Stimulated activated CD8-positive, alpha-beta memory T cell treated with anti-CD3 and anti-CD28 coated beads, Interleukin-15, amount 100 ng/mL, for 1 hour (primary cell): ENCODE results near the gene AARS1.
"Not testable (repeated sequence)": the region's sequence is repeated elsewhere in the genome, so short reads cannot be mapped to it uniquely, and the experiment has no call there.

Source experiments
- DNase-seq: peaks from one replicate; pipeline ENCODE4 v3.0.0-alpha.2; 2020; ENCODE audit warnings: low read depth

Gene AARS1

DNA sequence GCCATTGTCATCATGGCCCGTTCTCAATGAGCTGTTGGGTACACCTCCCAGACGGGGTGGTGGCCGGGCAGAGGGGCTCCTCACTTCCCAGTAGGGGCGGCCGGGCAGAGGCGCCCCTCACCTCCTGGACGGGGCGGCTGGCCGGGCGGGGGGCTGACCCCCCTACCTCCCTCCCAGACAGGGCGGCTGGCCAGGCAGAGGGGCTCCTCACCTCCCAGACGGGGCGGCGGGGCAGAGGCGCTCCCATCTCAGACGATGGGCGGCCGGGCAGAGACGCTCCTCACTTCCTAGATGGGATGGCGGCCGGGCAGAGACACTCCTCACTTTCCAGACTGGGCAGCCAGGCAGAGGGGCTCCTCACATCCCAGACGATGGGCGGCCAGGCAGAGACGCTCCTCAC, 64.7 kb downstream of the AARS1 start:
- DNase-seq: not testable (repeated sequence)

DNA sequence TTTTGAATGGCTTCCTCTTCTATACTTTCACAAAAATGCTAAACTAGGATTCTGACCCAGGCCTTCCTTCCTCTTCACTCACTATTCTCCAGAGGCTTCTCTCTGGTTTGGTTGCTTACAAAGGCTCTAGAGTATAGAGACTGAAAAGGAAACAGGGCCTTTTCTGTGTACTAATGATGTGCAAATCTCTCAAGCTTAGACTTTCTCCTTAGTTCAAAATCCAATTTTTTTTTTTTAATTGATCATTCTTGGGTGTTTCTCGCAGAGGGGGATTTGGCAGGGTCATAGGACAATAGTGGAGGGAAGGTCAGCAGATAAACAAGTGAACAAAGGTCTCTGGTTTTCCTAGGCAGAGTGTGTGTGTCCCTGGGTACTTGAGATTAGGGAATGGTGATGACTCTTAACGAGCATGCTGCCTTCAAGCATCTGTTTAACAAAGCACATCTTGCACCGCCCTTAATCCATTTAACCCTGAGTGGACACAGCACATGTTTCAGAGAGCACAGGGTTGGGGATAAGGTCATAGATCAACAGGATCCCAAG, 65.3 kb downstream of the AARS1 start:
- DNase-seq: not testable (repeated sequence)

DNA sequence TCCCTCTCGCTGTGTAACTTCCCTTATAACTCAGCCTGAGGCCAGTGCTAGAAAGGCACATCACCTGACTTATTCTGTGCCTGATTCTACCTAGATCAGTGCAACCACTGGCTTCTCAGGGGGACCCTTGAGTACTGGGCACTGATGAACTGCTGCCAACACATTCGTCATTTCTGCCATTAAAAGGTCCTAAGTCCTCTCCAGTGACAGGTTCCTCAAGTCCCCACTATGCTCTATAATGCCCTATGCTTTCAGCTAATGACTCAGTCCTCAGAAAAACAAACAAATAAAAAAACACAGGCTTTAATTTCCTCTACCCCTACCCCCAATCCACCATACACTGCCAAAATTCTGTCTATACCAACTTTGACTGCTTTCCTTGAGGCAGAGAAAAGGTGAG, 66.1 kb downstream of the AARS1 start:
- not testable (repeated sequence) for DNase-seq

DNA sequence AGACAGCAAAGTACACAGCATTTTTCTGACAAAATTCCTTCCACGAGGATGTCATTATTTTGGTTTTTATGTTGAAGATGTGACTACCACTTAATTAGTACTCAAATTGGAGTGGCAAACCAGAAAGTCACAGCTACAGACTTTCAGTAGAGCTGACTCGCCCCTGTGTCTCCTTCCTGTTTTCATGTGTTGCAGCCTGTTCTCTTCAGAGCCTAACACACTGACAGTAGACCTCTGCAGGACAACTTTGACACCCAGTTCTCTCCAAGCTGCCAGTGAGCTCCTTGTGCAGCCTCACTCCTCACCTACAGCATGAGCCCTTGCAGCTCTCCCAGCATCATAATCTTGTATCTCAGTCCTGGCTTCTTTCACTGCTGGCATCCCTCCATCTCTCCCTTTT, 66.7 kb downstream of the AARS1 start:
- not testable (repeated sequence) for DNase-seq

DNA sequence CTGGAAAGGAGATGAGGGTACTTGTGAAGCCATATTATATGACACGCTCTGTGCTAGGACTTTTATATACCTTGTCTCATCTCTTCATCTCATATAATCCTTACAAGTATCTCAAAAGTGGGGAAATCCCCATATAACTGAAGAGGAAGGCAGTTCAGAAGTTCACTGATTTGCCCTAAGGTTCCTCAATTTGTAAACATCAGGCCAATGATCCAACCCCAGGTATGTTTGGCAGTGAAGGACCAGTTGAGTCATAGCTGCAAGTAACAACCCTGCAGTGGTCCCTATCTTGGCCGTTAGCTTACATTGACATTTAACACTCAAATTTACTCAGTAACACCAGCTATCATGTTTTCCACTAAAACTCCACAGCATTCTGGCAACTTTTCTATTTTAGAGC, 70.7 kb downstream of the AARS1 start:
- not testable (repeated sequence) for DNase-seq

DNA sequence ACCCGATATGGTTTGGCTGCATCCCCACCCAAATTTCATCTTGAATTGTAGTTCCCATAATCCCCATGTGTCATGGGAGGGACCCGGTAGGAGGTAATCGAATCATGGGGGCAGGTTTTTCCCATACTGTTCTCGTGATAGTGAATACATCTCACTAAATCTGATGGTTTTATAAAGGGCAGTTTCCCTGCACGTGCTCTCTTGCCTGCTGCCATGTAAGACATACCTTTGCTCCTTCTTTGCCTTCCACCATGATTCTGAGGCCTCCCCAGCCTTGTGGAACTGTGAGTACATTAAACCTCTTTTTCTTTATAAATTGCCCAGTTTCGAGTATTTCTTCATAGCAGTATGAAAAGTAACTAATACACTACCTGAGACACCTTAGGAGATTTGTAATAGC, 82.9 kb downstream of the AARS1 start:
- not testable (repeated sequence) for DNase-seq

DNA sequence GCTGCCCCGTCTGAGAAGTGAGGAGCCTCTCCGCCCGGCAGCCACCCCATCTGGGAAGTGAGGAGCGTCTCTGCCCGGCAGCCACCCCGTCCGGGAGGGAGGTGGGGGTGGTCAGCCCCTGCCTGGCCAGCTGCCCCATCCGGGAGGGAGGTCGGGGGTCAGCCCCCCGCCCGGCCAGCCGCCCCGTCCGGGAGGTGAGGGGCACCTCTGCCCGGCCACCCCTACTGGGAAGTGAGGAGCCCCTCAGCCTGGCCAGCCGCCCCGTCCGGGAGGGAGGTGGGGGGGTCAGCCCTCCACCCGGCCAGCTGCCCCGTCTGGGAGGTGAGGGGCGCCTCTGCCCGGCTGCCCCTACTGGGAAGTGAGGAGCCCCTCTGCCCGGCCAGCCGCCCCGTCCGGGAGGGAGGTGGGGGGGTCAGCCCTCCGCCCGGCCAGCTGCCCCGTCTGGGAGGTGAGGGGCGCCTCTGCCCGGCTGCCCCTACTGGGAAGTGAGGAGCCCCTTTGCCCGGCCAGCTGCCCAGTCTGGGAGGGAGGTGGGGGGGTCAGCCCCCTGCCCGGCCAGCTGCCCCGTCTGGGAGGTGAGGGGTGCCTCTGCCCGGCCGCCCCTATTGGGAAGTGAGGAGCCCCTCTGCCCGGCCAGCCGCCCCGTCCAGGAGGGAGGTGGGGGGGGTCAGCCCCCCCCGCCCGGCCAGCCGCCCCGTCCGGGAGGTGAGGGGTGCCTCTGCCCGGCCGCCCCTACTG, 84.5 kb downstream of the AARS1 start:
- not testable (repeated sequence) for DNase-seq

DNA sequence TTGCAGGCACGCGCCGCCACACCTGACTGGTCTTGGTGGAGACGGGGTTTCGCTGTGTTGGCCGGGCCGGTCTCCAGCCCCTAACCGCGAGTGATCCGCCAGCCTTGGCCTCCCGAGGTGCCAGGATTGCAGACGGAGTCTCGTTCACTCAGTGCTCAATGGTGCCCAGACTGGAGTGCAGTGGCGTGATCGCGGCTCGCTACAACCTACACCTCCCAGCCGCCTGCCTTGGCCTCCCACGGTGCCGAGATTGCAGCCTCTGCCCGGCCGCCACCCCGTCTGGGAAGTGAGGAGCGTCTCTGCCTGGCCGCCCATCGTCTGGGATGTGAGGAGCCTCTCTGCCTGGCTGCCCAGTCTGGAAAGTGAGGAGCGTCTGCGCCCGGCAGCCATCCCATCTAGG, 85.3 kb downstream of the AARS1 start:
- not testable (repeated sequence) for DNase-seq

DNA sequence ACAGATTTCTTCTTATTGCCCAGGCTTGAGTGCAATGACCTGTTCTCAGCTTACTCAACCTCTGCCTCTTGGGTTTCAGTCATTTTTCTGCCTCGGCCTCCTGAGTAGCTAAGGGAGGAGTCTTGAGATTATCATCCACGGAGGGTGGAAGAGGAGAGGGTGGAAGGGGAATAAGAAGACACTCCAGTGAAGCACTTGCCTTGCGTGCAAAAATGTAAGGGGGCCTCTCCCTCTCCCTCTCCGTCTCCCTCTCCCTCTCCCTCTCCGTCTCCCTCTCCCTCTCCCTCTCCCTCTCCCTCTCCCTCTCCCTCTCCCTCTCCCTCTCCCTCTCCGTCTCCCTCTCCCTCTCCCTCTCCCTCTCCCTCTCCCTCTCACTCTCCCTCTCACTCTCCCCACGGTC, 85.8 kb downstream of the AARS1 start:
- DNase-seq: not testable (repeated sequence)
